Stimulated activated CD4-positive, alpha-beta T cell treated with anti-CD3 and anti-CD28 coated beads, TNF-alpha, amount 100 ng/mL, for 4 hours (primary cell): ENCODE results near the gene MRPL54.
"Not testable (repeated sequence)": the region's sequence is repeated elsewhere in the genome, so short reads cannot be mapped to it uniquely, and the experiment has no call there.

Source experiments
- DNase-seq, 3 experiments: peaks; one replicate each; pipeline ENCODE4 v3.0.0-alpha.2; 2020; ENCODE audit warnings: low read depth in 3 of 3

The MRPL54 gene

DNA sequence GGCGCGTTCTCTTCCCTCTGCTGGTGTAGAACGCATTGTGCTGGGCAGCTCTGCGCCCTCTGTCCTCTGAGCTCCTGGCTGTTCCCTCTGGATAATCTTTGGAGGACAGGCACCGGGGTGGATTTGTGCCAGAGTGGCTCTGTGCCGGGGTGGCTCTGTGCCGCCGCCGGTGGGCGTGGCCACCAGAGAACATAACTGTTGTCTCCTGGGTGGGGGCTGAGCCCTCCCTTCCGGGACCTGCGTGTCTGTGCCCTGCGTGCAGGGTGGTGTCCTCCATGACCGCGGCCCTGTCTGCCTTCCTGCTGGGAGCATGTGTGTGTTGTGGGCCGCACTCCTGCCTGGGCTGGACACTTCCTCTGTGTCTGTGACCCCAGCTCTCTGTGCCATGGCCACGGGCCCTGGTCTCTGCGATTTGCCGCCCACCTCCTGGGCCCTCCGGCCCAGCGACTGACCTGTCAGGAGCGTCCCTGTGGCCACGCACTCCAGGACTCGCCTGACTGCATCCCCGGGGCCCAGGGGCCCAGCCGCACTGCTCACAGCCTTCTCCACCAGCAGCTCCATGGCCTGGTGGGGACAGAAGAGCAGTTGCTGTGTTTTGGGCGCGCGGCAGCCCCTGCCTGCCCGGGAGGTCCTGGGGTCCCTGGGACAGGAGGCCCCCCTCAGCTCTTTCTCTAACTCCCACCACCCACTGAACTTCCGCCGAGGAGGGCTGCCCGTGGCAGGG, 46.1 kb downstream of the MRPL54 start:
- DNase-seq: no peak

DNA sequence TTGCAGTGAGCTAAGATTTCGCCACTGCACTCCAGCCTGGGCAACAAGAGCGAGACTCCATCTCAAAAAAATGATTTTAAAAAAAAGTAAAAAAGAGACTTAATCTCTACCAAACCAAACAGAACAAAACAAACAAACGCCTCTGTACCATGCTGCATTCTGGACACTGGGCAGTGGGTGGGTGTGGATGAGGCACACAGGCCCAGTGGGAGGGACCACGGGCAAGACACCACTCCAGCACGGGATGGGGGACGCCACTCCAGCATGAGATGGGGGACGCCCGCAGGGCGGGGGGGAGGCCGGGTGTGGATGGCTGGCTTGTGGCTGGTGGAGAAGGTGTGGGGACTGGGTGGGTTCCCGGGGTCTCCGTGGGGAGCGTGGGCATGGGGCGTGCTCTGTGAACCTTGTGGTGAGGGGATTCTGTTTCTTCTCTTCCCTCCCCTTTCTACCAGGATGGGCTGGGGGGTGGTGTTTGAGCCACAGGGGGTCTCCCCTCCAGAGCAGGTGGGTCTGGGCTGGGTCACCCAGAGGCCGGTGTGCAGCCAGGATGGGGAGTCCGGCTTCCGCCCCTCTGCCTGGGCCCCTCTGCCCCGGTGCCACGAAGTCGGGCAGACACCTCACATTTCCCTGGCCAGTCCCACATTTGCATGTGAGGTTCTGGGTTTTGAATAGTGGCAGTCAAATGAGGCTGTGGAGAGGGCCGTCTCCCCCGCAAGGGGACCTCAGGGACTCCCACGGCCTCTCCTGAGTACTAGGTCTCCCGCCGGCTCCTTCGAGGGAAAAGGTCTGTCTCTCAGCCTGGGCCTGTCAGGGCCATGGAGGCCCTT, 47.6 kb downstream of the MRPL54 start:
- no peak for DNase-seq

DNA sequence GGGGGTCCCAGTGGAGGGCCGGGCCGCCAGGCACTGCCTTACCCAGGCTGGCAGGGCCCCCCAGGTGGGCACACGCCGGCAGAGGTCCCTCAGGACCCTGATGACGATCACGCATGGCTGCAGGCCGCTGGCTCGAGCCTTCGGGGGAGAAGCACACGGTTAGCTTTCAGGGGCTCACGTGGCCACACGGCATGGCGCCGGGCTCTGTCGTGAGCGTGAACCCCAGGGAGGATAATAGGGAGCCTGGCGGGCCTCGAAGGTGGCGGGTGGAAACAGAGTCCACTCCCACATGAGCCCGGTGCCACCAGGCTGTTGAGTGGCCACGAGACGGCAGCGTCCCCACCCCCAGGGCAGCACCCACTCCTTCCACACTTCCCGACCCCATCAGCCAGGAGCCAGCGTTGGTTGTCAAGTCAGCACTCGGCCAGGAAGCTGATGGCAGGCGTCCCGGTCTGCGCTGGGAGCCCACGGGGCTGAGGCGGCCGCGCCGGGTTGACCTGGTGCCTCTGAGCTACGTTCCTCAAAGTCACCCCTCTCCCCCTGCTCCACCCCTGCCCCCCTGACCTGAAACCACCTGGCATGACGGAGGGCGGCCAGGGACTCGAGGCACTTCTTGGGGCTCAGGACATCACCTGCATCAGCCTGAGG, 48.4 kb downstream of the MRPL54 start:
- no peak for DNase-seq

DNA sequence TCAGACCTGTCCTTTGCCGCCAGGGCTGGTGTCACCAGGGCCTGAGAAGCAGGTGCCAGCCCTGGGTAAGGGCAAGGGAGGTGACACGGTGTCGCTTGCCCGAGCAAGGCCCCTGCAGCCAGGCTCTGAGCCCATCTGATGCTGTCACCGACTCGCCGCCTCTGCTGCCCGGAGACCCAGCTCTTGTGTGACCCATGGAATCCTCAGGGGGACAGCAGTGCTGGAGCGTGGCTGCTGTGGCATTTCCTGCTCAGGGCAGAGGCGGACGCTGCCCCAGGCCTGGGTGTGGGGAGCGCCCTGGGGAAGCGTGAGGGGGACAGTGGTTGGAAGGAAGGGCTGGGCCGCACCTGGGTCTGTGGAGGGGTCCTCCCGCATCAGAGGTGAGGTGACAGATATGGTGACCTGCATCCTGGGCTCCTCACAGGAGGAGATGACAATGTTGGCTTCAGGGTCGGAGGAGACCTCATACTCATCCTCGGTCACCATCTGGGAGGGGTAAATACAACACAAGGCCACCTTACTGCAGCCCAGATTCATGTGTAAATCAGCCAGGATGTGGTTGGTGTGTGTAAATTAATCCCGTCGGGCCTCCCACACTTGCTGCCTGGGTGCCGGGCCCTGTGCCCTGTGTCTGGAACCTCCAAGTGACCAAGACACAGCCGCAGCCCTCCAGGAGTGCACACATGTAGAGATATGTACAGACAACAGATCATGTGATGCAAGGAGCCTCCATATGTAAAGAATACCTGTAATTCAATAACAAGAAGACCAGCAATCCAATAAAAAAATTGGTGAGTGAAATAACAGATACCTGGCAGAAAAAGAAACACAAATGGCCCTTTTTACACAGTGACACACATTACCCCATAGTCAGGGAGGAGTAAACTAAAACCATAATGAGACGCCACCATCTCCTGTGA, 51.3 kb downstream of the MRPL54 start:
- DNase-seq: no peak

DNA sequence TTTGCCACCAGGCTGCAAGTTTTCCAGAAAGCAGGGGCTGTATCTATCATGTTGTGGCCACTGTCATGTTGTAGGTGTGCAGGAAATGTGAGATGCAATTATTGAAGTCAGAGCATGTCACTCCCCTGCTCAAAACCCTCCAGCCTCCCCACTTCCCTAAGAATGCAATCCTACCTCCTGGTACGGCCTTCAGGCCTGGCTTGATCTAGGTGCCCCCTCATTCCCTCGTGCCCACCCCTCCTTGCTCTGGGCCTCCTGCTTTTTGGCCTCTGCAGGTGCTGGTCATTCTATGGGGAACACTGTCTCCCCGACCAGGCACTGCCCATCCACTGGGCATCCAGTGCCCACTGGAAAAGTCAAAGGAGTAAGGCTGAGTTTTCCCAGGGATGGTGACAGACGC, 52.2 kb downstream of the MRPL54 start:
- no peak for DNase-seq

DNA sequence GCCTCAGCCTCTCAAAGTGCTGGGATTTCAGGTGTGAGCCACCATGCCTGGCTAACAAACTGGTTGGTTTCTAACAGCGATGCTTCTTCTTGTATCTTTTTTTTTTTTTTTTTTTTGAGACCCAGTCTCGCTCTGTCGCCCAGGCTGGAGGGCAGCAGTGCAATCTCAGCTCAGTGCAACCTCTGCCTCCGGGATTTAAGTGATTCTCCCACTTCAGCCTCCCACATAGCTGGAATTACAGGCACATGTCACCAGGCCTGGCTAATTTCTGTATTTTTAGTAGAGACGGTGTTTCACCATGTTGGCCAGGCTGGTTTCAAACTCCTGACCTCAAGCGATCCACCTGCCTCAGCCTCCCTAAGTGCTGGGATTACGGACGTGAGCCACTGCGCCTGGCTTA, 53.7 kb downstream of the MRPL54 start:
- DNase-seq: not testable (repeated sequence)

DNA sequence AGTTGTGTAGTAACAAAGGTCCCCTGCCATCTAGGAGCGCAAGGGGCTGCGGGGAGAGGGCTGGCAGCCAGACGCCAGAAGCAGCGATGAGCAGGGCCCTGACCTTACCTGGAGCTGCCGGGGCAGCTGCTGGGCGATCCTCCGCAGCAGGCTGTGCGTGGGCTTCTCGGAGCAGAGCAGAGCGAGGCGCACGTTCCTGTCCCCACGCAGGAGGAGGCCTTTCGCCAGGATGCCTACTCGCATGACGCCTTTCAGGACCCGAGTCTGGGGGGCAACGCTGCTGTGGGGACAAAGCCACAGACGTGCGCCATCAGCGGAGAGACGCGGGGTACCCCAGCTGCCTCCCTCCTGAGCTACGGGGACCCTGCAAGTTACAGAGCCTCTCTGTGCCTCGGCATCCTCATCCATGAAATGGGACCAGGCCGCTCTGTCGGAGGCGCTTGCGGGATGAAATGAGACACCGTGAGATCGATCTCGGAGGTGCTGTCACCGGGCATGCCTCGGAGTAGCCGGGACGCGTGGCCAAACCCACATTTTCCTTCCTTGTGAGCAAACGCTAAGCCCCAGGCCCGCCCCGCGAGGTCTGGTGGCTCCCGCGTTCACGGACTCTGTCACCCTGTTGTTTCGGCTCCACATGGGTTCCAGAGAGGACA, 54.2 kb downstream of the MRPL54 start:
- no peak for DNase-seq
